HepG2 (cell line): ENCODE measurements around the gene MED12L. TPM values are rescaled to one million over a fixed set of nuclear protein-coding genes. Genes with fewer than 3 reads are reported as not detected.

Experiments
- ATAC-seq: fragments of 200-7000 bp; cut with Tn5 transposase; 3 replicates; pipeline ENCODE4 v1.9.1; 2020; ENCODE audit warnings: mild to moderate bottlenecking, moderate library complexity
- BruUV-seq: library from RNA; stranded (reverse); fragments of 400-500 nt; replicated peaks from 2 replicates; lab custom pipeline; 2021; lab: Mats Ljungman, UMichigan
- CTCF ChIA-PET: fragments of 300-600 bp; formaldehyde crosslinking; extraction: SDS; loops from one replicate; lab custom pipeline; 2021; ENCODE audit warnings: low total read pairs, inconsistent platforms, low intra/inter-chr PET ratio; lab: Yijun Ruan, JAX
- POLR2A ChIA-PET: fragments of 350-600 bp; sonication (Branson Sonifier 250); formaldehyde crosslinking; loops from one replicate; lab custom pipeline; 2020; ENCODE audit warnings: antibody characterized with exemption, inconsistent platforms; lab: Yijun Ruan, JAX
- DNase-seq: peaks from one replicate; pipeline ENCODE4 v3.0.0-alpha.2; 2015; ENCODE audit warnings: low spot score
- FAIRE-seq: peaks from 3 replicates; lab custom pipeline; 2011; peaks lifted over from hg19 to GRCh38; lab: Jason Lieb, UNC
- H2AFZ ChIP-seq: one replicate; pipeline ENCODE4 v1.6.1; 2011; ENCODE audit warnings: low read length, inconsistent platforms
- H3K27ac ChIP-seq: fragments of 300-600 bp; 3 replicates; pipeline ENCODE4 v1.8.0; 2011; ENCODE audit warnings: mixed run types, mild to moderate bottlenecking, mixed read lengths, low read length, inconsistent platforms; ENCODE audit not compliant: insufficient read depth; ENCODE audit errors: extremely low read length
- H3K27me3 ChIP-seq, 2 experiments: fragments of 200-600 bp in 1 of 2; 2 replicates in 1 of 2; 3 replicates in 1 of 2; pipeline versions ENCODE4 v1.6.0 to v1.8.0; 2011; ENCODE audit warnings: low read length in 2 of 2, mild to moderate bottlenecking in 2 of 2, moderate library complexity in 2 of 2, inconsistent platforms in 1 of 2; ENCODE audit not compliant: insufficient read depth in 2 of 2, control insufficient read depth in 1 of 2
- H3K36me3 ChIP-seq, 2 experiments: fragments of 200-600 bp in 1 of 2; replicated peaks in 1 of 2; 2 replicates in 1 of 2; 3 replicates in 1 of 2; pipeline versions ENCODE4 v1.5.1 to v1.8.0; 2011; ENCODE audit warnings: low read length in 2 of 2, inconsistent platforms in 1 of 2; ENCODE audit not compliant: insufficient read depth in 2 of 2, control insufficient read depth in 1 of 2
- H3K4me1 ChIP-seq: 2 replicates; pipeline ENCODE4 v1.5.1; 2012; ENCODE audit warnings: low read length, inconsistent platforms; ENCODE audit not compliant: insufficient read depth
- H3K4me2 ChIP-seq: 2 replicates; pipeline ENCODE4 v1.6.0; 2011; ENCODE audit warnings: low read depth, low read length, inconsistent platforms
- H3K4me3 ChIP-seq, 3 experiments: fragments of 200-600 bp in 1 of 3; sonication (generic), shearing (Covaris generic) in 1 of 3; replicated peaks in 1 of 3; 2 replicates each; pipeline ENCODE4 v1.5.1; 2011 to 2016; ENCODE audit warnings: low read length in 3 of 3, inconsistent platforms in 2 of 3, low read depth in 2 of 3, mild to moderate bottlenecking in 2 of 3, control low read depth in 1 of 3, mixed read lengths in 1 of 3; ENCODE audit not compliant: insufficient read depth in 1 of 3
- H3K79me2 ChIP-seq: one replicate; pipeline ENCODE4 v1.6.1; 2011; ENCODE audit warnings: low read length, inconsistent platforms; ENCODE audit not compliant: insufficient read depth
- H3K9ac ChIP-seq: 2 replicates; pipeline ENCODE4 v1.6.0; 2011; ENCODE audit warnings: mild to moderate bottlenecking, low read depth, low read length, inconsistent platforms; ENCODE audit not compliant: insufficient read depth
- H3K9me3 ChIP-seq: 2 replicates; pipeline ENCODE4 v1.5.1; 2012; ENCODE audit warnings: mild to moderate bottlenecking, low read length
- H4K20me1 ChIP-seq: 2 replicates; pipeline ENCODE4 v1.6.0; 2011; ENCODE audit warnings: inconsistent platforms, mild to moderate bottlenecking, low read length, moderate library complexity; ENCODE audit not compliant: insufficient read depth
- HMG20B ChIP-seq: conservative IDR thresholded peaks from 2 replicates; pipeline ENCODE4 v1.6.1; 2016; ENCODE audit warnings: missing genetic modification reagents, missing compliant biosample characterization
- KDM1A ChIP-seq: IDR thresholded peaks from 2 replicates; pipeline ENCODE4 v1.6.1; 2016; ENCODE audit warnings: missing compliant biosample characterization
- MAFK ChIP-seq, 2 experiments: IDR thresholded peaks in 1 of 2; conservative IDR thresholded peaks in 1 of 2; 2 replicates each; pipeline ENCODE4 v1.6.1; 2011; ENCODE audit warnings: improper control_type of control experiment in 2 of 2, low read length in 2 of 2
- PHF8 ChIP-seq: sonication (generic); formaldehyde crosslinking; IDR thresholded peaks from 2 replicates; pipeline ENCODE4 v1.5.0; 2020; ENCODE audit warnings: missing genetic modification reagents
- RBM39 ChIP-seq: fragments of 200-400 bp; formaldehyde crosslinking; IDR thresholded peaks from one replicate; pipeline ENCODE4 v1.6.1; 2018; ENCODE audit warnings: antibody characterized with exemption, mild to moderate bottlenecking, low read depth, low read length; ENCODE audit not compliant: poor library complexity, severe bottlenecking
- SETDB1 ChIP-seq: sonication (generic); formaldehyde crosslinking; IDR thresholded peaks from 2 replicates; pipeline ENCODE4 v1.5.1; 2020; ENCODE audit warnings: missing genetic modification reagents, mild to moderate bottlenecking, borderline replicate concordance
- TARDBP ChIP-seq: sonication (generic); formaldehyde crosslinking; IDR thresholded peaks from 2 replicates; pipeline ENCODE4 v1.8.0; 2022; ENCODE audit warnings: mild to moderate bottlenecking, missing genetic modification reagents
- TBP ChIP-seq: sonication (generic); formaldehyde crosslinking; IDR thresholded peaks from 2 replicates; pipeline ENCODE4 v1.5.0; 2020; ENCODE audit warnings: missing genetic modification reagents
- TCF7L2 ChIP-seq: IDR thresholded peaks from 2 replicates; pipeline ENCODE4 v1.6.1; 2011; ENCODE audit warnings: mild to moderate bottlenecking, low read depth, low read length, moderate library complexity
- ZBTB7A ChIP-seq: sonication (generic); formaldehyde crosslinking; IDR thresholded peaks from 2 replicates; pipeline ENCODE4 v1.8.0; 2022; ENCODE audit warnings: mild to moderate bottlenecking, missing genetic modification reagents
- ZNF598 ChIP-seq: sonication (generic); formaldehyde crosslinking; IDR thresholded peaks from 2 replicates; pipeline ENCODE4 v1.5.1; 2020; ENCODE audit warnings: mild to moderate bottlenecking, missing genetic modification reagents, borderline replicate concordance
- ZNF850 ChIP-seq: sonication (generic); formaldehyde crosslinking; conservative IDR thresholded peaks from 2 replicates; pipeline ENCODE4 v1.9.0; 2021; ENCODE audit warnings: mild to moderate bottlenecking, missing genetic modification reagents
- WGBS: methylation state at CpG from one replicate; pipeline ENCODE4 v1.1.6; 2017; ENCODE audit warnings: low lambda C conversion rate; 5-methylcytosine and 5-hydroxymethylcytosine counted together
- in situ Hi-C: cut with HindIII; loops from 2 replicates; pipeline ENCODE4 v1.10.0; 2017; ENCODE audit warnings: low pct_unique_long_range_greater_than_20kb; ENCODE audit not compliant: extremely low pct_ligation_motif_present
- intact Hi-C: fragments of 100-400 bp; cut with micrococcal nuclease; formaldehyde crosslinking; loops from one replicate; pipeline ENCODE4 v1.10.0; 2022; ENCODE audit not compliant: unreplicated experiment
- polyA plus RNA-seq, 8 experiments: library from polyadenylated mRNA; depleted of rRNA in 3 of 8; stranded (reverse) in 7 of 8; unstranded in 1 of 8; fragments of >200 nt; fragmentation: Illumina TruSeq in 4 of 8; extraction: Trizol in 4 of 8; gene quantifications; 2 replicates each; pipeline versions ENCODE4 v1.2.1 to v1.2.3, GENCODE V29; 2011 to 2016; ENCODE audit warnings: low read depth in 4 of 8, missing spikeins in 1 of 8, mixed read lengths in 1 of 8; ENCODE audit not compliant: insufficient read depth in 1 of 8
- total RNA-seq, 5 experiments: library from RNA; depleted of rRNA; stranded (reverse); fragments of >200 nt; fragmentation: Illumina TruSeq; extraction: Trizol; gene quantifications; 2 replicates each; pipeline ENCODE4 v1.2.3, GENCODE V29; 2016; ENCODE audit warnings: low read depth in 1 of 5
- TF ChIP-seq, protein P1 (sequence below): sonication (generic); formaldehyde crosslinking; IDR thresholded peaks from 2 replicates; pipeline ENCODE4 v1.8.0; 2022; ENCODE audit warnings: missing genetic modification reagents, mild to moderate bottlenecking, inconsistent platforms, borderline replicate concordance
- TF ChIP-seq, protein P2 (sequence below): sonication (generic); formaldehyde crosslinking; conservative IDR thresholded peaks from 2 replicates; pipeline ENCODE4 v1.8.1; 2023; ENCODE audit warnings: missing genetic modification reagents

Gene MED12L
- total and polyA plus RNA-seq, 2 of the 13 experiments (the other 11 are each of a cell fraction or from before 2014, with no cell fraction given) = 0.07 to 0.64 TPM

DNA sequence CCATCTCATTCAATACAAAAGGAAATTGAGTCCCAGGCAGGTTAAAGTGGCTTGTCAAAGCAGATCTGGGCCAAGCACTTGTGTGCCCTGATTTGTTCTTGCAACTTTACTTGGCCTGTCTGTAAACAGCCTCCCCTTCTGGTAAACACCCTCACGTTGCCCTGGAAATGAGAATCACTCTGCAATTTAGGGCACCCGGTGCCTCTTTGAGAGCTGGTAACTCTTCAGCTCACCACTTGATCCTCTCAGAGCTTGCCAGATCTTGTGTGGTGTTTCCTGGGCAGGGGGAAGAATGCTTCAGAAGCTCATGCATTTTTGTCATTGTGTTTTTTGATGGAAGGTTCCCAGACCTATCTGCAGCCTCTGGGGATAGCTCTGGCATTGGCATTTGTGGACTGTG, 11.3 kb downstream of the MED12L start:
- no peak for ATAC-seq
- H2AFZ ChIP-seq = no peak overlapping the region
- no peaks in the 10 kb centered on the region for H3K79me2 ChIP-seq
- 21% methylated on average over 2 of the region's 2 CpGs for WGBS
- ChIA-PET POLR2A (no interaction called here), CTCF (no interaction called here)
- H3K9ac ChIP-seq = no peak overlapping the region
- intact Hi-C loops = no loop called here
- in situ Hi-C loops = no loop called here
- H3K4me2 ChIP-seq = no peak overlapping the region
- H4K20me1 ChIP-seq = no peaks in the 10 kb centered on the region
- H3K4me1 ChIP-seq = no peaks in the 10 kb centered on the region
- DNase-seq = no peak
- no peak overlapping the region for H3K4me3 ChIP-seq
- FAIRE-seq = no peak
- no peaks in the 10 kb centered on the region for H3K36me3 ChIP-seq
- no peak for TF ChIP-seq ZNF850 (CRISPR knock-in tag)
- no peak for TF ChIP-seq KDM1A (CRISPR knock-in tag)
- no peak for TF ChIP-seq TCF7L2
- no peak for TF ChIP-seq SETDB1 (CRISPR knock-in tag)
- no peak for TF ChIP-seq TBP (CRISPR knock-in tag)
- TF ChIP-seq, protein P1, sequence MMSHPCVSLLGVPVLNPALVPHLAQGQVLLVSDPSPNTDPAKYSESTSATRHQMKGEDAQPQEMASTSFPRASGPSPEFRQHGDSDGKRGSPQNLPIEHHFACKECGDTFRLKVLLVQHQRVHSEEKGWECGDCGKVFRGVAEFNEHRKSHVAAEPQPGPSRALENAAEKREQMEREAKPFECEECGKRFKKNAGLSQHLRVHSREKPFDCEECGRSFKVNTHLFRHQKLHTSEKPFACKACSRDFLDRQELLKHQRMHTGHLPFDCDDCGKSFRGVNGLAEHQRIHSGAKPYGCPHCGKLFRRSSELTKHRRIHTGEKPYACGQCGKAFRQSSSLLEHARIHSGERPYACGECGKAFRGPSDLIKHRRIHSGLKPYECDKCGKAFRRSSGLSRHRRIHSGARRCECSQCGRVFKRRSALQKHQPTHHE (CRISPR knock-in tag) = no peak
- TF ChIP-seq RBM39 = no peak
- no peak for TF ChIP-seq ZBTB7A (CRISPR knock-in tag)
- no peak for TF ChIP-seq HMG20B (CRISPR knock-in tag)
- no peak for TF ChIP-seq PHF8 (CRISPR knock-in tag)
- TF ChIP-seq TARDBP (CRISPR knock-in tag) = no peak
- no peak for TF ChIP-seq MAFK (conservative IDR thresholded peaks at IDR 0.05 in 1 of 2, IDR thresholded peaks at IDR 0.05 in 1 of 2; ENCODE audit: low read length in 2 of 2)
- TF ChIP-seq ZNF598 (CRISPR knock-in tag) = no peak
- TF ChIP-seq, protein P2, sequence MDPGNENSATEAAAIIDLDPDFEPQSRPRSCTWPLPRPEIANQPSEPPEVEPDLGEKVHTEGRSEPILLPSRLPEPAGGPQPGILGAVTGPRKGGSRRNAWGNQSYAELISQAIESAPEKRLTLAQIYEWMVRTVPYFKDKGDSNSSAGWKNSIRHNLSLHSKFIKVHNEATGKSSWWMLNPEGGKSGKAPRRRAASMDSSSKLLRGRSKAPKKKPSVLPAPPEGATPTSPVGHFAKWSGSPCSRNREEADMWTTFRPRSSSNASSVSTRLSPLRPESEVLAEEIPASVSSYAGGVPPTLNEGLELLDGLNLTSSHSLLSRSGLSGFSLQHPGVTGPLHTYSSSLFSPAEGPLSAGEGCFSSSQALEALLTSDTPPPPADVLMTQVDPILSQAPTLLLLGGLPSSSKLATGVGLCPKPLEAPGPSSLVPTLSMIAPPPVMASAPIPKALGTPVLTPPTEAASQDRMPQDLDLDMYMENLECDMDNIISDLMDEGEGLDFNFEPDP (CRISPR knock-in tag) = no peak
- BruUV-seq = no TSS peak
- H3K9me3 ChIP-seq = no peaks in the 10 kb centered on the region
- H3K27ac ChIP-seq = no peak overlapping the region
- H3K27me3 ChIP-seq = peaks cover 0 to 5% of the 10 kb centered on the region in 2 experiments; a peak in 2 of 5 replicates
